NCI-H524 treated with DMSO at 0.1 percent for 48 hours (cell line): ENCODE results near the gene KIAA0930.
"Not testable (repeated sequence)": the region's sequence is repeated elsewhere in the genome, so short reads cannot be mapped to it uniquely, and the experiment has no call there.

Experiments used
- DNase-seq: peaks from one replicate; lab custom pipeline; 2025; lab: John Stamatoyannopoulos, UW

KIAA0930 gene

GRCh38 chr22:45262931-45263462 lies 22.3 kb upstream of the KIAA0930 start:
- peak; percentile 51 for DNase-seq

GRCh38 chr22:45262195-45262930 lies 21.7 kb upstream of the KIAA0930 start:
- no peak for DNase-seq

GRCh38 chr22:45261407-45262088 lies 20.9 kb upstream of the KIAA0930 start:
- no peak for DNase-seq

- DNase-seq, result not testable (repeated sequence)
Measured at GRCh38 chr22:45260395-45260759, 19.7 kb upstream of the KIAA0930 start.

- no peak for DNase-seq
Measured at GRCh38 chr22:45259754-45260394, 19.2 kb upstream of the KIAA0930 start.

- not testable (repeated sequence) for DNase-seq
Measured at GRCh38 chr22:45257941-45258340, 17.2 kb upstream of the KIAA0930 start.

GRCh38 chr22:45254789-45255278 lies 14.1 kb upstream of the KIAA0930 start:
- DNase-seq, result no peak

GRCh38 chr22:45254388-45254787 lies 13.7 kb upstream of the KIAA0930 start:
- DNase-seq, result no peak

- DNase-seq, result no peak
Measured at GRCh38 chr22:45253039-45253641, 12.4 kb upstream of the KIAA0930 start.

- no peak for DNase-seq
Measured at GRCh38 chr22:45251825-45252224, 11.1 kb upstream of the KIAA0930 start.

- no peak for DNase-seq
Measured at GRCh38 chr22:45248832-45249561, 8.3 kb upstream of the KIAA0930 start.

- no peak for DNase-seq
Measured at GRCh38 chr22:45246060-45246985, 5.6 kb upstream of the KIAA0930 start.

- DNase-seq, result no peak
Measured at GRCh38 chr22:45244916-45245315, 4.2 kb upstream of the KIAA0930 start.

GRCh38 chr22:45242778-45243191 lies 2.1 kb upstream of the KIAA0930 start:
- DNase-seq, result no peak

GRCh38 chr22:45240104-45240809 lies 437 bp downstream of the KIAA0930 start:
- DNase-seq, result no peak

GRCh38 chr22:45239681-45240051 lies 1.0 kb downstream of the KIAA0930 start:
- no peak for DNase-seq

- no peak for DNase-seq
Measured at GRCh38 chr22:45238957-45239680, 1.6 kb downstream of the KIAA0930 start.

GRCh38 chr22:45238076-45238956 lies 2.4 kb downstream of the KIAA0930 start:
- DNase-seq, result no peak
